Measurements from ENCODE around the gene MEGF9.

Gene MEGF9

GRCh38 chr9:120741701-120742100 lies 27.4 kb upstream of the MEGF9 start:
- no peak overlapping the region for H3K4me3 ChIP-seq (ENCODE audit: low read length)
- no peaks in the 10 kb centered on the region for H3K4me1 ChIP-seq (ENCODE audit: insufficient read depth, low read length)
- peaks cover 3% of the 10 kb centered on the region for H3K9me3 ChIP-seq (ENCODE audit: low read length)
- H3K27me3 ChIP-seq (ENCODE audit: insufficient read depth, low read length): no peaks in the 10 kb centered on the region
- H3K36me3 ChIP-seq (ENCODE audit: insufficient read depth, low read length): no peaks in the 10 kb centered on the region
- H2AFZ ChIP-seq (ENCODE audit: low read depth, low read length): no peak overlapping the region

- H3K9me3 ChIP-seq (ENCODE audit: low read length): peaks cover 3% of the 10 kb centered on the region
- H2AFZ ChIP-seq (ENCODE audit: low read depth, low read length): no peak overlapping the region
- no peaks in the 10 kb centered on the region for H3K36me3 ChIP-seq (ENCODE audit: insufficient read depth, low read length)
- no peaks in the 10 kb centered on the region for H3K4me1 ChIP-seq (ENCODE audit: insufficient read depth, low read length)
- H3K4me3 ChIP-seq (ENCODE audit: low read length): no peak overlapping the region
- no peaks in the 10 kb centered on the region for H3K27me3 ChIP-seq (ENCODE audit: insufficient read depth, low read length)
Measured at GRCh38 chr9:120741191-120741590, 26.9 kb upstream of the MEGF9 start.

- Histone ChIP-seq H3K9me3 (ENCODE audit: low read length) (no peaks in the 10 kb centered on the region), H3K27me3 (ENCODE audit: insufficient read depth, low read length) (no peaks in the 10 kb centered on the region), H3K36me3 (ENCODE audit: insufficient read depth, low read length) (no peaks in the 10 kb centered on the region), H2AFZ (ENCODE audit: low read depth, low read length) (no peak overlapping the region), H3K4me1 (ENCODE audit: insufficient read depth, low read length) (no peaks in the 10 kb centered on the region), H3K4me3 (ENCODE audit: low read length) (no peak overlapping the region)
Measured at GRCh38 chr9:120740132-120740531, 25.9 kb upstream of the MEGF9 start.

- Histone ChIP-seq H3K4me3 (ENCODE audit: low read length) (no peak overlapping the region), H3K4me1 (ENCODE audit: insufficient read depth, low read length) (no peaks in the 10 kb centered on the region), H3K27me3 (ENCODE audit: insufficient read depth, low read length) (no peaks in the 10 kb centered on the region), H3K36me3 (ENCODE audit: insufficient read depth, low read length) (no peaks in the 10 kb centered on the region), H2AFZ (ENCODE audit: low read depth, low read length) (no peak overlapping the region), H3K9me3 (ENCODE audit: low read length) (no peaks in the 10 kb centered on the region)
Measured at GRCh38 chr9:120737416-120738165, 23.3 kb upstream of the MEGF9 start.

GRCh38 chr9:120736881-120737280 lies 22.6 kb upstream of the MEGF9 start:
- Histone ChIP-seq H3K36me3 (ENCODE audit: insufficient read depth, low read length) (no peaks in the 10 kb centered on the region), H3K4me1 (ENCODE audit: insufficient read depth, low read length) (no peaks in the 10 kb centered on the region), H3K9me3 (ENCODE audit: low read length) (no peaks in the 10 kb centered on the region), H3K4me3 (ENCODE audit: low read length) (no peak overlapping the region), H2AFZ (ENCODE audit: low read depth, low read length) (no peak overlapping the region), H3K27me3 (ENCODE audit: insufficient read depth, low read length) (no peaks in the 10 kb centered on the region)

- H3K4me1 ChIP-seq (ENCODE audit: insufficient read depth, low read length): peaks cover 5% of the 10 kb centered on the region
- no peaks in the 10 kb centered on the region for H3K27me3 ChIP-seq (ENCODE audit: insufficient read depth, low read length)
- no peaks in the 10 kb centered on the region for H3K36me3 ChIP-seq (ENCODE audit: insufficient read depth, low read length)
- H3K4me3 ChIP-seq (ENCODE audit: low read length): no peak overlapping the region
- H3K9me3 ChIP-seq (ENCODE audit: low read length): no peaks in the 10 kb centered on the region
- no peak overlapping the region for H2AFZ ChIP-seq (ENCODE audit: low read depth, low read length)
Measured at GRCh38 chr9:120735415-120736126, 21.3 kb upstream of the MEGF9 start.

- Histone ChIP-seq H2AFZ (ENCODE audit: low read depth, low read length) (no peak overlapping the region), H3K4me1 (ENCODE audit: insufficient read depth, low read length) (peaks cover 6% of the 10 kb centered on the region), H3K36me3 (ENCODE audit: insufficient read depth, low read length) (no peaks in the 10 kb centered on the region)
Measured at GRCh38 chr9:120734607-120735410, 20.5 kb upstream of the MEGF9 start.

GRCh38 chr9:120733190-120733589 lies 18.9 kb upstream of the MEGF9 start:
- H3K9me3 ChIP-seq (ENCODE audit: low read length): no peaks in the 10 kb centered on the region
- H3K4me3 ChIP-seq (ENCODE audit: low read length): no peak overlapping the region
- no peak overlapping the region for H2AFZ ChIP-seq (ENCODE audit: low read depth, low read length)
- peaks cover 6% of the 10 kb centered on the region for H3K4me1 ChIP-seq (ENCODE audit: insufficient read depth, low read length)
- no peaks in the 10 kb centered on the region for H3K27me3 ChIP-seq (ENCODE audit: insufficient read depth, low read length)
- H3K36me3 ChIP-seq (ENCODE audit: insufficient read depth, low read length): no peaks in the 10 kb centered on the region

More at GRCh38 chr9:120734607-120735410, 20.5 kb upstream of the MEGF9 start:
- Histone ChIP-seq H3K27me3 (ENCODE audit: insufficient read depth, low read length) (no peaks in the 10 kb centered on the region), H3K9me3 (ENCODE audit: low read length) (no peaks in the 10 kb centered on the region), H3K4me3 (ENCODE audit: low read length) (no peak overlapping the region)

- no peaks in the 10 kb centered on the region for H3K27me3 ChIP-seq (ENCODE audit: insufficient read depth, low read length)
- H2AFZ ChIP-seq (ENCODE audit: low read depth, low read length): no peak overlapping the region
- H3K4me1 ChIP-seq (ENCODE audit: insufficient read depth, low read length): peaks cover 6% of the 10 kb centered on the region
- H3K9me3 ChIP-seq (ENCODE audit: low read length): no peaks in the 10 kb centered on the region
- no peaks in the 10 kb centered on the region for H3K36me3 ChIP-seq (ENCODE audit: insufficient read depth, low read length)
- no peak overlapping the region for H3K4me3 ChIP-seq (ENCODE audit: low read length)
Measured at GRCh38 chr9:120730654-120731514, 16.6 kb upstream of the MEGF9 start.

- H3K27me3 ChIP-seq (ENCODE audit: insufficient read depth, low read length): no peaks in the 10 kb centered on the region
- no peaks in the 10 kb centered on the region for H3K9me3 ChIP-seq (ENCODE audit: low read length)
- H3K4me1 ChIP-seq (ENCODE audit: insufficient read depth, low read length): peaks cover 6% of the 10 kb centered on the region
- H2AFZ ChIP-seq (ENCODE audit: low read depth, low read length): no peak overlapping the region
- no peak overlapping the region for H3K4me3 ChIP-seq (ENCODE audit: low read length)
- H3K36me3 ChIP-seq (ENCODE audit: insufficient read depth, low read length): no peaks in the 10 kb centered on the region
Measured at GRCh38 chr9:120729791-120730241, 15.5 kb upstream of the MEGF9 start.

- no peaks in the 10 kb centered on the region for H3K9me3 ChIP-seq (ENCODE audit: low read length)
- peaks cover 6% of the 10 kb centered on the region for H3K4me1 ChIP-seq (ENCODE audit: insufficient read depth, low read length)
- no peak overlapping the region for H3K4me3 ChIP-seq (ENCODE audit: low read length)
- no peaks in the 10 kb centered on the region for H3K36me3 ChIP-seq (ENCODE audit: insufficient read depth, low read length)
- no peak overlapping the region for H2AFZ ChIP-seq (ENCODE audit: low read depth, low read length)
- H3K27me3 ChIP-seq (ENCODE audit: insufficient read depth, low read length): no peaks in the 10 kb centered on the region
Measured at GRCh38 chr9:120726484-120726883, 12.2 kb upstream of the MEGF9 start.

GRCh38 chr9:120725907-120726306 lies 11.6 kb upstream of the MEGF9 start:
- no peaks in the 10 kb centered on the region for H3K36me3 ChIP-seq (ENCODE audit: insufficient read depth, low read length)
- H2AFZ ChIP-seq (ENCODE audit: low read depth, low read length): no peak overlapping the region
- peaks cover 5% of the 10 kb centered on the region for H3K4me1 ChIP-seq (ENCODE audit: insufficient read depth, low read length)
- no peak overlapping the region for H3K4me3 ChIP-seq (ENCODE audit: low read length)
- no peaks in the 10 kb centered on the region for H3K27me3 ChIP-seq (ENCODE audit: insufficient read depth, low read length)
- no peaks in the 10 kb centered on the region for H3K9me3 ChIP-seq (ENCODE audit: low read length)

Measured in neuron (in vitro differentiated cells).